ENCODE measurements around the gene NANS.

GRCh38 chr9:98021306-98022040 is 35.1 kb upstream of the NANS start:
- TF ChIP-seq CTCF (IDR thresholded peaks at IDR 0.05) (no peak), POLR2A (IDR thresholded peaks at IDR 0.05) (no peak)

Measured in esophagus squamous epithelium (tissue), 4 donors.